ENCODE results near the gene CRB3. TPM values are rescaled to one million over a fixed set of nuclear protein-coding genes. Genes with fewer than 3 reads are reported as not detected.

CRB3 gene
- total RNA-seq, 1 donor from 2014 or later, result 4.9 TPM

GRCh38 chr19:6440905-6441304 is 23.2 kb upstream of the CRB3 start:
- Histone ChIP-seq H3K4me1 (no peaks in the 10 kb centered on the region), H3K4me3 (no peak overlapping the region), H3K27me3 (no peaks in the 10 kb centered on the region), H3K27ac (no peak overlapping the region), H3K9me3 (no peaks in the 10 kb centered on the region), H3K36me3 (no peaks in the 10 kb centered on the region)
- DNase-seq (ENCODE audit: extremely low spot score in 2 of 2), result no peak
- TF ChIP-seq POLR2A (IDR thresholded peaks at IDR 0.05) (no peak), POLR2AphosphoS5 (IDR thresholded peaks at IDR 0.05; ENCODE audit: insufficient read depth in 1 of 2, low read depth in 1 of 2) (no peak)
- TF ChIP-seq, protein P1, sequence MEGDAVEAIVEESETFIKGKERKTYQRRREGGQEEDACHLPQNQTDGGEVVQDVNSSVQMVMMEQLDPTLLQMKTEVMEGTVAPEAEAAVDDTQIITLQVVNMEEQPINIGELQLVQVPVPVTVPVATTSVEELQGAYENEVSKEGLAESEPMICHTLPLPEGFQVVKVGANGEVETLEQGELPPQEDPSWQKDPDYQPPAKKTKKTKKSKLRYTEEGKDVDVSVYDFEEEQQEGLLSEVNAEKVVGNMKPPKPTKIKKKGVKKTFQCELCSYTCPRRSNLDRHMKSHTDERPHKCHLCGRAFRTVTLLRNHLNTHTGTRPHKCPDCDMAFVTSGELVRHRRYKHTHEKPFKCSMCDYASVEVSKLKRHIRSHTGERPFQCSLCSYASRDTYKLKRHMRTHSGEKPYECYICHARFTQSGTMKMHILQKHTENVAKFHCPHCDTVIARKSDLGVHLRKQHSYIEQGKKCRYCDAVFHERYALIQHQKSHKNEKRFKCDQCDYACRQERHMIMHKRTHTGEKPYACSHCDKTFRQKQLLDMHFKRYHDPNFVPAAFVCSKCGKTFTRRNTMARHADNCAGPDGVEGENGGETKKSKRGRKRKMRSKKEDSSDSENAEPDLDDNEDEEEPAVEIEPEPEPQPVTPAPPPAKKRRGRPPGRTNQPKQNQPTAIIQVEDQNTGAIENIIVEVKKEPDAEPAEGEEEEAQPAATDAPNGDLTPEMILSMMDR (IDR thresholded peaks at IDR 0.05), result no peak
- intact Hi-C loops (cut with DNase I), result no loop called here

DNA sequence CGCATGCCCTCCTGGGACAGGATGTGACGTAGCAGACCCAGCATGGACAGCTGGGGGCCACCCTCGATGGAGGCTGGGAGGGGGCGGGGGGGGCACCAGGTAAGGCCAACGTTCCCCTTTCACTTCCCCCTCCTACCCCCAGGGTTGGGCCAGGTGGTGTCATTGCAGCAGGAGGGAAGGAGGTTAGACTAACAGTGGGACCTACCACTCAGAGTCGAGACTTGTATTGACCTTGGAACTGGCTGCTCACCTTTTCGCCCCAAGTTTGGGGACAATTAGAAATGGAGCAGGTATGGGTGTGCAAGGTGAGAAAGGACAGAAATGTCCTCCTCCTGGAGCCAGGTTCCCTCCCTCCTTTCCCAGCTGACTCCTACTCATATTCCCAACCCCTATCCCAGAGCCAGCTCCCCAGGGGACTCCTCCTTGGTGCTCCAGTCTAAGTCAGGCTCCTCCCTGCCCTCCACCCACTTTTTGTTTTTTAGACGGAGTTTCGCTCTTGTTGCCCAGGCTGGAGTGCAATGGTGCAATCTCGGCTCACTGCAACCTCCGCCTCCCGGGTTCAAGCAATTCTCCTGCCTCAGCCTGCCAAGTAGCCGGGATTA is 21.9 kb upstream of the CRB3 start:
- Histone ChIP-seq H3K36me3 (no peaks in the 10 kb centered on the region), H3K9me3 (no peaks in the 10 kb centered on the region), H3K27ac (no peak overlapping the region), H3K4me3 (no peak overlapping the region), H3K4me1 (no peaks in the 10 kb centered on the region), H3K27me3 (no peaks in the 10 kb centered on the region)
- intact Hi-C loops (cut with DNase I), result no loop called here
- TF ChIP-seq POLR2A (IDR thresholded peaks at IDR 0.05) (no peak), POLR2AphosphoS5 (IDR thresholded peaks at IDR 0.05; ENCODE audit: insufficient read depth in 1 of 2, low read depth in 1 of 2) (no peak)
- TF ChIP-seq, protein P1 (IDR thresholded peaks at IDR 0.05), result no peak
- DNase-seq (ENCODE audit: extremely low spot score in 2 of 2), result no peak

DNA sequence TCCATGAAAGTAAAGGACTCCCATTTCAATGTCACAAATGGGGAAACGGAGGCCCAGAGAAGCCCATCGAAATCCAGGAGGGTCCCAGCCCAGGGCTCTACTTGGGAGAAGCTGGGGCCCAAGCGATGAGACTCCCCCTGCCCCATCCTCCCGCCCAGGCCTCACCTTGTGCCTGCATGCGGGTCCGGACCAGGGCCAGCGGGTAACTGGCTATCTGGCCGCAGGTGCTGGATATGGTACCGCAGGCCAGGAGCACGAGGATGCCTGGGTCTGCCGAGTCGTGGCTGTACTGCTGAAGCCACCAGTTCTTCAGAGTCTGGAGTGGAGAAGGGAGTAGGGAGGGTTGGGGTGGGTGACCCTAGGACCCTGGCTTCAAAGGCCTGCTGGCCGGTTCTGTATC is 20.1 kb upstream of the CRB3 start:
- Histone ChIP-seq H3K27ac (no peak overlapping the region), H3K9me3 (no peaks in the 10 kb centered on the region), H3K4me3 (no peak overlapping the region), H3K36me3 (no peaks in the 10 kb centered on the region), H3K27me3 (no peaks in the 10 kb centered on the region), H3K4me1 (no peaks in the 10 kb centered on the region)
- no peak for TF ChIP-seq POLR2AphosphoS5 (IDR thresholded peaks at IDR 0.05; ENCODE audit: insufficient read depth in 1 of 2, low read depth in 1 of 2)
- TF ChIP-seq, protein P1 (IDR thresholded peaks at IDR 0.05), result no peak
- TF ChIP-seq POLR2A (IDR thresholded peaks at IDR 0.05), result no peak
- intact Hi-C loops (cut with DNase I), result no loop called here
- DNase-seq (ENCODE audit: extremely low spot score in 2 of 2), result no peak

GRCh38 chr19:6446452-6446851 is 17.6 kb upstream of the CRB3 start:
- H3K36me3 ChIP-seq, result no peaks in the 10 kb centered on the region
- TF ChIP-seq POLR2AphosphoS5 (IDR thresholded peaks at IDR 0.05; ENCODE audit: insufficient read depth in 1 of 2, low read depth in 1 of 2), result no peak
- no peak for TF ChIP-seq POLR2A (IDR thresholded peaks at IDR 0.05)
- TF ChIP-seq, protein P1 (IDR thresholded peaks at IDR 0.05), result no peak

DNA sequence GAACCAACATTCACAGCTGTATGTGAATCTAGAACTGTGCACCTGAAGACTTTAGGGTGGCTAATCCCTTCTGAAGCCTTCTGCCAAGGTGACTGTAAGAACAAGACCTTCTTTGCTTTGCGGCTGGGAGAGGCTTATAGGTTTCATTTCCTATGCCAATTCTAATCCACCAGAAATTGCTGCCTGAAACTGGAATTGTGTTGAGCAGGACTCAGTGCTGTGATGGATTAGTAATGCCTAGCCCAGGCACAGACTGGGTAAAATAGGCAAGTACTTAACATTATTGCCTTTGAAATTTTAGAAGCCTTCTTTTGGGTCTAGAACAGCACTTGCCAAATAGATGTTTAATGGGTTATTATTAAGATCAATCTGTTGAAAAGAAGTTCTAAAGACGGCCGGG is 16.0 kb upstream of the CRB3 start:
- no peaks in the 10 kb centered on the region for H3K4me1 ChIP-seq
- no peaks in the 10 kb centered on the region for H3K27me3 ChIP-seq
- intact Hi-C loops (cut with DNase I), result no loop called here
- H3K4me3 ChIP-seq, result no peak overlapping the region
- peaks cover 0 to 3% of the 10 kb centered on the region in 2 donors for H3K36me3 ChIP-seq
- no peak overlapping the region for H3K27ac ChIP-seq
- TF ChIP-seq, protein P1 (IDR thresholded peaks at IDR 0.05), result no peak
- TF ChIP-seq POLR2A (IDR thresholded peaks at IDR 0.05), result no peak
- TF ChIP-seq POLR2AphosphoS5 (IDR thresholded peaks at IDR 0.05; ENCODE audit: insufficient read depth in 1 of 2, low read depth in 1 of 2), result no peak
- DNase-seq (ENCODE audit: extremely low spot score in 2 of 2), result no peak
- H3K9me3 ChIP-seq, result no peaks in the 10 kb centered on the region

More at GRCh38 chr19:6446452-6446851, 17.6 kb upstream of the CRB3 start:
- DNase-seq (ENCODE audit: extremely low spot score in 2 of 2), result no peak
- Histone ChIP-seq H3K9me3 (no peaks in the 10 kb centered on the region), H3K4me1 (no peaks in the 10 kb centered on the region), H3K27ac (no peak overlapping the region), H3K4me3 (no peak overlapping the region), H3K27me3 (no peaks in the 10 kb centered on the region)
- intact Hi-C loops (cut with DNase I), result no loop called here

Measured in vagina (tissue), 2 donors.